NB4 (cell line): Measurements from ENCODE around the gene MZF1.

Experiments used
- DNase-seq: peaks from one replicate; pipeline ENCODE4 v3.0.0; 2010; ENCODE audit warnings: low read depth
- H3K4me3 ChIP-seq: one replicate; pipeline ENCODE4 v1.5.1; 2011; ENCODE audit warnings: mild to moderate bottlenecking, low read depth, low read length, moderate library complexity
- MYC ChIP-seq: IDR thresholded peaks from 2 replicates; pipeline ENCODE4 v1.6.1; 2011; ENCODE audit warnings: low read depth, low read length
- POLR2A ChIP-seq: IDR thresholded peaks from 2 replicates; pipeline ENCODE4 v1.6.1; 2011; ENCODE audit warnings: mild to moderate bottlenecking; ENCODE audit not compliant: insufficient read length; ENCODE audit errors: extremely low read depth
- TF ChIP-seq, protein P1 (sequence below): IDR thresholded peaks from 2 replicates; pipeline ENCODE4 v1.6.1; 2011; ENCODE audit warnings: low read depth, low read length
- TF ChIP-seq, protein P2 (sequence below): IDR thresholded peaks from one replicate; pipeline ENCODE4 v1.5.1; 2012; ENCODE audit warnings: low read depth, low read length

MZF1 gene

GRCh38 chr19:58562122-58563033 lies 10.8 kb downstream of the MZF1 start:
- DNase-seq = no peak
- no peak for TF ChIP-seq MYC
- TF ChIP-seq POLR2A = no peak
- TF ChIP-seq, protein P1, sequence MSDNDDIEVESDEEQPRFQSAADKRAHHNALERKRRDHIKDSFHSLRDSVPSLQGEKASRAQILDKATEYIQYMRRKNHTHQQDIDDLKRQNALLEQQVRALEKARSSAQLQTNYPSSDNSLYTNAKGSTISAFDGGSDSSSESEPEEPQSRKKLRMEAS = no peak
- TF ChIP-seq, protein P2, sequence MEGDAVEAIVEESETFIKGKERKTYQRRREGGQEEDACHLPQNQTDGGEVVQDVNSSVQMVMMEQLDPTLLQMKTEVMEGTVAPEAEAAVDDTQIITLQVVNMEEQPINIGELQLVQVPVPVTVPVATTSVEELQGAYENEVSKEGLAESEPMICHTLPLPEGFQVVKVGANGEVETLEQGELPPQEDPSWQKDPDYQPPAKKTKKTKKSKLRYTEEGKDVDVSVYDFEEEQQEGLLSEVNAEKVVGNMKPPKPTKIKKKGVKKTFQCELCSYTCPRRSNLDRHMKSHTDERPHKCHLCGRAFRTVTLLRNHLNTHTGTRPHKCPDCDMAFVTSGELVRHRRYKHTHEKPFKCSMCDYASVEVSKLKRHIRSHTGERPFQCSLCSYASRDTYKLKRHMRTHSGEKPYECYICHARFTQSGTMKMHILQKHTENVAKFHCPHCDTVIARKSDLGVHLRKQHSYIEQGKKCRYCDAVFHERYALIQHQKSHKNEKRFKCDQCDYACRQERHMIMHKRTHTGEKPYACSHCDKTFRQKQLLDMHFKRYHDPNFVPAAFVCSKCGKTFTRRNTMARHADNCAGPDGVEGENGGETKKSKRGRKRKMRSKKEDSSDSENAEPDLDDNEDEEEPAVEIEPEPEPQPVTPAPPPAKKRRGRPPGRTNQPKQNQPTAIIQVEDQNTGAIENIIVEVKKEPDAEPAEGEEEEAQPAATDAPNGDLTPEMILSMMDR = no peak
- no peak overlapping the region for H3K4me3 ChIP-seq

DNA sequence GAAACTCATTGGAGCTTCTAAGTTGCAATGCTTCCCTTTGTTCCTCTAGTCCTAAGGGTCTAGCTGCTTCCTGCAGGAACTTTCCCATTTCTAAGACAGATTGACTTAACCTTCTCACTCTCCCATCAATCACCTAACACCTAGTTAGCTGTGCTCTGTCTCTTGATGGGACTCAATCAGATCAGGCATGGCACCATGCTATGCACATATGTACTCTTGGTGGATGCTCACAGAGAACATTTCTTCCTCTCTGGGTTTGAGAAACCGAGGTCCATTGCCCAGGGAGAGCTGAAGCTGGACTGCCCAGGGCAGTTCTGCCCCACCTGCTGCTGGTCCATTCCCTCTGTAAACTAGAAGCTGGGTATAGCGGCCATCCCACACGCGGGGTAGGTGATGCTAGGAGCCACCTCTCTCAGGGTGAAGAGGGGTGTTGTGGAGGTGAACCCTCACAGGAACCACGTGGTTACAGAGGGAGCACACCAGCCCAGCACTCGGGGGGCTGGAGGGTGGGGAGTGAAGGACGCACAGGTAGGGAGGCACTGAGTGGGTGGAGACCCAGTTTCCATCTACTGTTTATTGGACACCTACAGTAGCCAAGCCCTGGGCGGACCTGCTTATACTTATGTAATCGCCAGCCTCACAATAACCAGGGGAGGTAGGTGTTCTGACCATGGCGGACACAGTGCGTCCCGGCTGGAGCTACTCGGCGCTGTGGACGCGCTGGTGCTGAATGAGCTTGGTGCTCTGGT lies 11.6 kb downstream of the MZF1 start:
- no peak for DNase-seq
- no peak for TF ChIP-seq MYC
- TF ChIP-seq, protein P2 = no peak
- TF ChIP-seq POLR2A = no peak
- TF ChIP-seq, protein P1 = no peak
- no peak overlapping the region for H3K4me3 ChIP-seq

DNA sequence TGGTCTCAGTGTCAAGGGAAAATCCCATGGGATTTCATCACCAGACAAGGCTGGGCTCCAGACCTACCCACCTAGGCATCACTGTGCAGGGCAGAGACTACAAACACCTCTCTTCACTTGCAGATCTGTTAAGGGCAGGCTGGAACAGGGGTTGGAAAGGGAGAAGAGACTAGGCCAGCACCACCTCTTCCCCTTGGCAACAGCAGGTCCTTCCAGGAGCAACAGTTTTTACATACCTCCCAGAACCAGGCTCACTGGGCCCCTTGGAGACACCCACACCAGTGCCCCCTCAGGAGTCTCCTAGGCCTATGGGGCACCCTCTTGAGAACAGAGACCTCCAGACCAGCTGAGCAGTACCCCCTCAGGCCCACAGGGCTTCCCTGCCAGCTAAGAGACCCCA lies 12.2 kb downstream of the MZF1 start:
- TF ChIP-seq MYC (no peak), POLR2A (peak; percentile 6)
- TF ChIP-seq, protein P2 = no peak
- TF ChIP-seq, protein P1 = no peak
- no peak for DNase-seq
- H3K4me3 ChIP-seq = no peak overlapping the region

DNA sequence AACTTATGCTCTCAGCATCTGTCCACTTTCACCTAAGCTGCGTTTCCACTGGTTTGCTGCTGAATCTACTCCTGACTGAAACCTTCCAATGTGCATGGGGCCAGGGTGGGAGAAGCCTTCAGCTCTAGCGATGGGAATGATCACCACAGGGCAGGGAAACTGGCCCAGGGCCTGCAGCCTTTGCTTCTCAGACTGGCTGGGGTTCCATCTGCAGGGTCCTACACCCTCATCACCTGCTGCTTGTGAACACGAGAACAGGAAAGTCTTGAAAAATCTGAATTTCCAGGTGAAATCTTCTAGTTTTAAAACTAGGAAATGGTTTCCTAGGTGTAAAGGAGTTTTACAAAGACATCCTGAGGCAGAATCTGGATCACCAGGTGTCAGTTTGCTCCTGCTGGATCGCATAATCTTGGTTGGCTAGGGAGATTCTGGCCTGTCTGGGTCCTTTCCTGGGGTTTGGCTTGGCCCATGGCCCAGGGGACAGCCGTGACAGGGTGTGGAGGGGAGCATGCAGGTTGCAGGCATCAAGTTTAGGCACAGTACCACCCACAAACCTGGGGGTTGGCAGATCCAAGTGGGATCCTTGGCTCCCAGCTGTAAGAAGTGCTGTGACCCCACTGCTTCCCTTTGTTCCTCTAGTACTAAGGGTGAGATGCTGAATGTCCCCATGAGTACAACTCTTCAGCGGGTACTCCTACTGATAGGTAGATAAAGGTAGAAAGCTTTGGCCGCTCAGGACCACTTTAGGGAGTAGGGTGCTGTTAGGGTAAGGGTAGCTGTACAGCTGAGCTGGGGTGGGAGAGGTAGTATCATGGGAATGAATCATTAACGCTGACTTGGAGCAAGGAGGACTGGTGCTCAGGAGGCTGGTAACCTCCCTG lies 12.9 kb downstream of the MZF1 start:
- DNase-seq = peak; percentile 11
- H3K4me3 ChIP-seq = peak overlapping the region; percentile 87
- TF ChIP-seq POLR2A = peak; percentile 8
- TF ChIP-seq, protein P1 = no peak

- peak overlapping the region; percentile 87 for H3K4me3 ChIP-seq
- peak; percentile 98 for DNase-seq
- TF ChIP-seq, protein P1 = peak; percentile 91
- TF ChIP-seq MYC (peak; percentile 98), POLR2A (peak; percentile 92)
- TF ChIP-seq, protein P2 = no peak
Observed at GRCh38 chr19:58559275-58560006, 13.7 kb downstream of the MZF1 start.
